ENCODE results near the gene SLC25A22. TPM values are rescaled to one million over a fixed set of nuclear protein-coding genes. Genes with fewer than 3 reads are reported as not detected.

SLC25A22 gene
- total RNA-seq (2013; cell fraction: nucleolus; rRNA removed): 16.7 and 17.1 TPM in 2 replicates
- 7.5 and 8.3 TPM in 2 replicates for total RNA-seq (2014; rRNA removed)
- total RNA-seq (2014; rRNA removed; fragmentation: Illumina TruSeq; extraction: Trizol): 3.6 and 3.9 TPM in 2 replicates
- 22.8 and 27.0 TPM in 2 replicates for total RNA-seq (2021)
- polyA plus RNA-seq (2011; ENCODE audit: low read depth): 2.6 TPM
- 2.9 and 8.0 TPM in 2 replicates for polyA plus RNA-seq (2011; rRNA removed)
- polyA plus RNA-seq (2011; cell fraction: cytosol; rRNA removed): 5.8 and 10.9 TPM in 2 replicates
- 86.1 and 121 TPM in 2 replicates for polyA plus RNA-seq (2011; cell fraction: nucleus; rRNA removed)
- polyA plus RNA-seq (2012): 13.0 and 13.2 TPM in 2 replicates
- 0.68 and 3.3 TPM in 2 replicates for polyA plus RNA-seq (2014; fragmentation: Illumina TruSeq; extraction: Trizol)
- under 1 TPM; 0.27 to 0.46 TPM for polyA plus RNA-seq (2014; fragmentation: Nextera tagmentation; extraction: Ambion mirVana)
- polyA plus RNA-seq (2014; rRNA removed): 14.8 and 21.1 TPM in 2 replicates
- polyA plus RNA-seq (2016; fragmentation: Nextera tagmentation; extraction: Ambion mirVana): 10 to 100 TPM; 14.4 to 18.4 TPM
- 10.6 and 12.7 TPM in 2 replicates for polyA minus RNA-seq (2011; rRNA and poly(A)+ RNA removed)
- 9.0 and 9.8 TPM in 2 replicates for polyA minus RNA-seq (2011; cell fraction: cytosol; rRNA and poly(A)+ RNA removed)
- 16.7 and 27.7 TPM in 2 replicates for polyA minus RNA-seq (2011; cell fraction: nucleus; rRNA and poly(A)+ RNA removed)
- Bru-seq, nascent RNA: percentile 50 among the genes with signal in this experiment
- percentile 61 among the genes with signal in this experiment for BruChase-seq, experiment 1, labeled RNA remaining after a 6-hour chase
- percentile 63 among the genes with signal in this experiment for BruChase-seq, experiment 2, labeled RNA remaining after a 2-hour chase
- long read RNA-seq, experiment 1, partial matches to known transcripts: 2 of 10 reads
- long read RNA-seq, experiment 1, other reads (novel, unspliced or antisense): 6 of 10 reads
- long read RNA-seq, experiment 2: 0 reads

- no peak for DNase-seq (ENCODE audit: low read depth, low spot score)
- H3K4me1 ChIP-seq (ENCODE audit: control insufficient read depth, insufficient read depth, low read length): peaks cover 15% of the 10 kb centered on the region
- no TSS peak for BruUV-seq (replicated peaks)
- H3K4me2 ChIP-seq (ENCODE audit: control insufficient read depth, insufficient read depth): peak within 1 kb of the TSS; percentile 100
- H3K9ac ChIP-seq (ENCODE audit: control insufficient read depth, insufficient read depth, low read length): peak within 1 kb of the TSS; percentile 79
- FAIRE-seq: peak; percentile 27
- ATAC-seq: peak; percentile 70
- POLR2A ChIA-PET: no interaction called here
- intact Hi-C loops (cut with micrococcal nuclease; ENCODE audit: unreplicated experiment): loop anchor here (5.0 kb wide), 1 partner anchor 51 kb away; the partner anchor contains the start of gene TALDO1
- CTCF ChIA-PET: interaction anchor here (0.7 to 1.4 kb wide), 3 partner anchors 21 to 45 kb away, joined by 3 to 4 read pairs (median 3); no protein-coding TSS in a partner anchor
- peaks cover 0 to 11% of the 10 kb centered on the region in 2 experiments; a peak in 2 of 4 replicates for H3K36me3 ChIP-seq (ENCODE audit: control insufficient read depth in 2 of 2, insufficient read depth in 2 of 2, low read length in 1 of 2)
- H2AFZ ChIP-seq (ENCODE audit: control insufficient read depth, low read depth, low read length): peak within 1 kb of the TSS; percentile 92
- H3K27ac ChIP-seq (ENCODE audit: control insufficient read depth, insufficient read depth): peak within 1 kb of the TSS; percentile 85
- in situ Hi-C loops (cut with MboI): no loop called here
- H3K9me3 ChIP-seq (replicated peaks; ENCODE audit: control insufficient read depth, insufficient read depth, low read length): no peaks in the 10 kb centered on the region
- H4K20me1 ChIP-seq (ENCODE audit: control insufficient read depth, insufficient read depth): no peaks in the 10 kb centered on the region
- 2% methylated on average over 25 of the region's 69 CpGs for WGBS (ENCODE audit: insufficient coverage, insufficient replicate concordance, low lambda C conversion rate, missing lambda C conversion rate)
- RAD21 ChIA-PET (ENCODE audit: unreplicated experiment): no interaction called here
- H3K27me3 ChIP-seq (replicated peaks in 1 of 2; ENCODE audit: control insufficient read depth in 2 of 2, insufficient read depth in 2 of 2, low read length in 1 of 2): no peaks in the 10 kb centered on the region
- H3K79me2 ChIP-seq (ENCODE audit: control insufficient read depth, insufficient read depth, low read length): peaks cover 30% of the 10 kb centered on the region
- H3K4me3 ChIP-seq: peak within 1 kb of the TSS; percentile 97
- SMC1A ChIA-PET (ENCODE audit: uncharacterized antibody, unreplicated experiment): no interaction called here
- TF ChIP-seq, protein P1, sequence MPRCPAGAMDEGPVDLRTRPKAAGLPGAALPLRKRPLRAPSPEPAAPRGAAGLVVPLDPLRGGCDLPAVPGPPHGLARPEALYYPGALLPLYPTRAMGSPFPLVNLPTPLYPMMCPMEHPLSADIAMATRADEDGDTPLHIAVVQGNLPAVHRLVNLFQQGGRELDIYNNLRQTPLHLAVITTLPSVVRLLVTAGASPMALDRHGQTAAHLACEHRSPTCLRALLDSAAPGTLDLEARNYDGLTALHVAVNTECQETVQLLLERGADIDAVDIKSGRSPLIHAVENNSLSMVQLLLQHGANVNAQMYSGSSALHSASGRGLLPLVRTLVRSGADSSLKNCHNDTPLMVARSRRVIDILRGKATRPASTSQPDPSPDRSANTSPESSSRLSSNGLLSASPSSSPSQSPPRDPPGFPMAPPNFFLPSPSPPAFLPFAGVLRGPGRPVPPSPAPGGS (IDR thresholded peaks at IDR 0.05; ENCODE audit: borderline replicate concordance, insufficient read depth, low read depth, low read length, poor library complexity, severe bottlenecking): peak; percentile 65
- TF ChIP-seq MAX (IDR thresholded peaks at IDR 0.05; ENCODE audit: low read depth, low read length) (peak; percentile 8; the same call in 1 of the 2 replicates), BACH1 (IDR thresholded peaks at IDR 0.05; ENCODE audit: borderline replicate concordance) (peak; percentile 93), GATAD2B (conservative IDR thresholded peaks at IDR 0.05; ENCODE audit: low read depth) (peak; percentile 73), HDAC2 (IDR thresholded peaks at IDR 0.05) (no peak), RELA (IDR thresholded peaks at IDR 0.05; ENCODE audit: borderline replicate concordance, partially characterized antibody) (peak; percentile 64), RB1 (IDR thresholded peaks at IDR 0.05; ENCODE audit: borderline replicate concordance) (peak; percentile 66; the same call in 1 of the 2 replicates), IKZF1 (conservative IDR thresholded peaks at IDR 0.05) (peak; percentile 36; the same call in 1 of the 2 replicates), EGR1 (IDR thresholded peaks at IDR 0.05; ENCODE audit: borderline replicate concordance in 1 of 2, low read depth in 2 of 2, low read length in 2 of 2) (peak in 1 of 2 experiments; percentile 39; a peak in 1 of 3 replicates), TBL1XR1 (IDR thresholded peaks at IDR 0.05; ENCODE audit: low read depth, low read length) (no peak), ZNF217 (IDR thresholded peaks at IDR 0.05) (0 out of 2 replicates have a peak, but pooled peaks have one; percentile 39), ZNF687 (IDR thresholded peaks at IDR 0.05) (0 out of 2 replicates have a peak, but pooled peaks have one; percentile 32), POLR2A (IDR thresholded peaks at IDR 0.05; ENCODE audit: low read depth, low read length) (peak; percentile 50; the same call in 1 of the 2 replicates), BHLHE40 (IDR thresholded peaks at IDR 0.05; ENCODE audit: borderline replicate concordance in 1 of 2, low read depth in 2 of 2, low read length in 1 of 2) (peak in 1 of 2 experiments; percentile 29; a peak in 1 of 4 replicates)
Observed at GRCh38 chr11:798093-798713, at the start of gene SLC25A22. Gene SLC25A22, minus strand, starts transcription at chr11:798281. Its CDS starts 3,275 bp downstream, at chr11:795006.
